Neutrophil (primary cell): ENCODE measurements around the gene ARHGEF37.

ENCODE experiments used
- H3K27ac ChIP-seq: fragments of 200-600 bp; sonication (generic); 2 replicates; pipeline ENCODE4 v1.5.1; 2016; ENCODE audit warnings: mild to moderate bottlenecking, moderate library complexity
- H3K27me3 ChIP-seq: fragments of 200-600 bp; sonication (generic); 2 replicates; pipeline ENCODE4 v1.6.0; 2016; ENCODE audit warnings: mild to moderate bottlenecking
- H3K36me3 ChIP-seq: fragments of 200-600 bp; sonication (generic); 2 replicates; pipeline ENCODE4 v1.5.1; 2017
- H3K4me1 ChIP-seq, 2 experiments: fragments of 200-600 bp in 1 of 2; sonication (generic) in 1 of 2; 1 replicate in 1 of 2; 2 replicates in 1 of 2; pipeline versions ENCODE4 v1.5.1 to v1.6.1; 2013 to 2016; ENCODE audit warnings: low read depth in 1 of 2, low read length in 1 of 2, mild to moderate bottlenecking in 1 of 2, moderate library complexity in 1 of 2; ENCODE audit not compliant: control insufficient read depth in 1 of 2, insufficient read depth in 1 of 2
- H3K4me3 ChIP-seq, 2 experiments: fragments of 200-600 bp in 1 of 2; sonication (generic) in 1 of 2; 1 replicate in 1 of 2; 2 replicates in 1 of 2; pipeline ENCODE4 v1.5.1; 2013 to 2016; ENCODE audit warnings: low read depth in 1 of 2, low read length in 1 of 2, mild to moderate bottlenecking in 1 of 2, moderate library complexity in 1 of 2
- H3K9me3 ChIP-seq: fragments of 200-600 bp; sonication (generic); 2 replicates; pipeline ENCODE4 v1.5.1; 2016
- CTCF ChIP-seq: fragments of 200-600 bp; sonication (generic); IDR thresholded peaks from 2 replicates; pipeline ENCODE4 v1.5.1; 2016; ENCODE audit warnings: antibody characterized with exemption

The ARHGEF37 gene

GRCh38 chr5:149615976-149616375, 34.7 kb downstream of the ARHGEF37 start:
- H3K4me3 ChIP-seq: no peak overlapping the region
- no peaks in the 10 kb centered on the region for H3K27me3 ChIP-seq
- H3K36me3 ChIP-seq: no peaks in the 10 kb centered on the region
- no peak for TF ChIP-seq CTCF
- no peak overlapping the region for H3K27ac ChIP-seq
- no peaks in the 10 kb centered on the region for H3K4me1 ChIP-seq
- H3K9me3 ChIP-seq: no peaks in the 10 kb centered on the region

GRCh38 chr5:149616727-149617285, 35.5 kb downstream of the ARHGEF37 start:
- Histone ChIP-seq H3K27me3 (no peaks in the 10 kb centered on the region), H3K27ac (no peak overlapping the region)
- TF ChIP-seq CTCF: no peak

GRCh38 chr5:149617760-149618306, 36.5 kb downstream of the ARHGEF37 start:
- H3K27me3 ChIP-seq: no peaks in the 10 kb centered on the region
- no peak for TF ChIP-seq CTCF
- no peak overlapping the region for H3K4me3 ChIP-seq
- no peaks in the 10 kb centered on the region for H3K4me1 ChIP-seq
- H3K36me3 ChIP-seq: no peaks in the 10 kb centered on the region
- H3K27ac ChIP-seq: no peak overlapping the region
- no peaks in the 10 kb centered on the region for H3K9me3 ChIP-seq

More at GRCh38 chr5:149616727-149617285, 35.5 kb downstream of the ARHGEF37 start:
- no peaks in the 10 kb centered on the region for H3K36me3 ChIP-seq
- no peak overlapping the region for H3K4me3 ChIP-seq
- no peaks in the 10 kb centered on the region for H3K9me3 ChIP-seq
- no peaks in the 10 kb centered on the region for H3K4me1 ChIP-seq

- H3K9me3 ChIP-seq: no peaks in the 10 kb centered on the region
- H3K36me3 ChIP-seq: no peaks in the 10 kb centered on the region
- no peak overlapping the region for H3K27ac ChIP-seq
- no peaks in the 10 kb centered on the region for H3K27me3 ChIP-seq
- H3K4me3 ChIP-seq: no peak overlapping the region
- no peak for TF ChIP-seq CTCF
- H3K4me1 ChIP-seq: no peaks in the 10 kb centered on the region
These were observed 37.4 kb downstream of the ARHGEF37 start for GRCh38 chr5:149618581-149619248.

- Histone ChIP-seq H3K9me3 (no peaks in the 10 kb centered on the region), H3K36me3 (no peaks in the 10 kb centered on the region), H3K4me1 (no peaks in the 10 kb centered on the region), H3K4me3 (no peak overlapping the region), H3K27ac (no peak overlapping the region), H3K27me3 (no peaks in the 10 kb centered on the region)
- no peak for TF ChIP-seq CTCF
These were observed 40.3 kb downstream of the ARHGEF37 start for GRCh38 chr5:149621415-149622098.
